T-helper 2 cell treated with Interferon-gamma antibody and Interleukin-4, amounts not matched to agents 5 μg/mL and 100 μg/mL, for 36 hours (primary cell): Measurements from ENCODE around the gene SCML2.
"Not testable (repeated sequence)": the region's sequence is repeated elsewhere in the genome, so short reads cannot be mapped to it uniquely, and the experiment has no call there.

Experiments used
- DNase-seq: peaks from one replicate; pipeline ENCODE4 v3.0.0; 2021; ENCODE audit warnings: low spot score
- H3K27ac Mint-ChIP-seq: one replicate; pipeline ENCODE4 v1.8.0; 2021; ENCODE audit warnings: mild to moderate bottlenecking, mixed read lengths
- H3K27me3 Mint-ChIP-seq: one replicate; pipeline ENCODE4 v1.8.0; 2021; ENCODE audit warnings: low read depth, mixed read lengths
- H3K36me3 Mint-ChIP-seq: one replicate; pipeline ENCODE4 v1.8.0; 2021; ENCODE audit warnings: low read depth, mixed read lengths
- H3K4me1 Mint-ChIP-seq: one replicate; pipeline ENCODE4 v1.8.0; 2021; ENCODE audit warnings: low read depth, mixed read lengths
- H3K4me3 Mint-ChIP-seq: one replicate; pipeline ENCODE4 v1.8.0; 2022; ENCODE audit warnings: mild to moderate bottlenecking, moderate library complexity, mixed read lengths
- H3K9me3 Mint-ChIP-seq: one replicate; pipeline ENCODE4 v1.8.0; 2021; ENCODE audit warnings: mixed read lengths

The SCML2 gene

GRCh38 chrX:18354369-18355223, at the start of gene SCML2:
Gene SCML2, minus strand, starts transcription at chrX:18354688. Its CDS starts 20,617 bp downstream, at chrX:18334071.
- H3K27me3 Mint-ChIP-seq, result peaks cover 37% of the 10 kb centered on the region
- DNase-seq, result peak; percentile 32
- no peaks in the 10 kb centered on the region for H3K9me3 Mint-ChIP-seq
- peak within 1 kb of the TSS; percentile 71 for H3K4me3 Mint-ChIP-seq
- no peak within 1 kb of the TSS for H3K27ac Mint-ChIP-seq
- no peaks in the 10 kb centered on the region for H3K4me1 Mint-ChIP-seq
- H3K36me3 Mint-ChIP-seq, result no peaks in the 10 kb centered on the region

- Mint-ChIP-seq H3K27ac (no peak overlapping the region), H3K27me3 (no peaks in the 10 kb centered on the region), H3K4me1 (no peaks in the 10 kb centered on the region), H3K4me3 (no peak overlapping the region), H3K36me3 (no peaks in the 10 kb centered on the region), H3K9me3 (no peaks in the 10 kb centered on the region)
- no peak for DNase-seq
These were observed 47.3 kb upstream of the SCML2 start for GRCh38 chrX:18401848-18402213.

- Mint-ChIP-seq H3K4me3 (no peak overlapping the region), H3K27ac (no peak overlapping the region), H3K9me3 (no peaks in the 10 kb centered on the region), H3K36me3 (no peaks in the 10 kb centered on the region), H3K4me1 (no peaks in the 10 kb centered on the region), H3K27me3 (no peaks in the 10 kb centered on the region)
- no peak for DNase-seq
These were observed 40.0 kb upstream of the SCML2 start for GRCh38 chrX:18394477-18394876.

GRCh38 chrX:18390941-18391538, 36.6 kb upstream of the SCML2 start:
- no peaks in the 10 kb centered on the region for H3K36me3 Mint-ChIP-seq
- no peaks in the 10 kb centered on the region for H3K27me3 Mint-ChIP-seq
- peak; percentile 6 for DNase-seq
- no peak overlapping the region for H3K27ac Mint-ChIP-seq
- H3K9me3 Mint-ChIP-seq, result no peaks in the 10 kb centered on the region
- H3K4me1 Mint-ChIP-seq, result no peaks in the 10 kb centered on the region
- H3K4me3 Mint-ChIP-seq, result no peak overlapping the region

DNA sequence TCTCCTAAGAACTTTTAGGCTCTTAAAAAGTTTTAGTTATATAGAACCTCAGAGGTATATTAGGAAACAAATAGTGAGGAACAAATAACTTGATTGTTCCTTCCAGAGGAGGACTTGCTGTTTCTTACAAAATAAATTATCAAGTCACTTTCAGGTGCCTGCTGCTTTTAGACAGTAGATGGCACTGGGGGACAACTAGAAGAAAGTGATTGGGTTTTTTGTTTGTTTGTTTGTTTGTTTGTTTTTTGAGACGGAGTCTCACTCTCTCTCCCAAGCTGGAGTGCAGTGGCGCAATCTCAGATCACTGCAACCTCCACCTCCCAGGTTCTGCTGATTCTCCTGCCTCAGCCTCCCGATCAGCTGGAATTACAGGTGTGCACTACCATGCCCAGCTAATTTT, 35.5 kb upstream of the SCML2 start:
- H3K27ac Mint-ChIP-seq, result no peak overlapping the region
- H3K36me3 Mint-ChIP-seq, result no peaks in the 10 kb centered on the region
- no peak overlapping the region for H3K4me3 Mint-ChIP-seq
- no peaks in the 10 kb centered on the region for H3K4me1 Mint-ChIP-seq
- H3K9me3 Mint-ChIP-seq, result no peaks in the 10 kb centered on the region
- H3K27me3 Mint-ChIP-seq, result no peaks in the 10 kb centered on the region
- DNase-seq, result no peak

- peak; percentile 3 for DNase-seq
- H3K4me3 Mint-ChIP-seq, result no peak overlapping the region
- no peak overlapping the region for H3K27ac Mint-ChIP-seq
- H3K4me1 Mint-ChIP-seq, result no peaks in the 10 kb centered on the region
- no peaks in the 10 kb centered on the region for H3K36me3 Mint-ChIP-seq
- no peaks in the 10 kb centered on the region for H3K9me3 Mint-ChIP-seq
- H3K27me3 Mint-ChIP-seq, result no peaks in the 10 kb centered on the region
These were observed 23.3 kb upstream of the SCML2 start for GRCh38 chrX:18377796-18378195.

GRCh38 chrX:18375131-18375805, 20.8 kb upstream of the SCML2 start:
- H3K27me3 Mint-ChIP-seq, H3K4me1 Mint-ChIP-seq, H3K4me3 Mint-ChIP-seq, DNase-seq, H3K27ac Mint-ChIP-seq, H3K36me3 Mint-ChIP-seq, H3K9me3 Mint-ChIP-seq: not testable (repeated sequence)

DNA sequence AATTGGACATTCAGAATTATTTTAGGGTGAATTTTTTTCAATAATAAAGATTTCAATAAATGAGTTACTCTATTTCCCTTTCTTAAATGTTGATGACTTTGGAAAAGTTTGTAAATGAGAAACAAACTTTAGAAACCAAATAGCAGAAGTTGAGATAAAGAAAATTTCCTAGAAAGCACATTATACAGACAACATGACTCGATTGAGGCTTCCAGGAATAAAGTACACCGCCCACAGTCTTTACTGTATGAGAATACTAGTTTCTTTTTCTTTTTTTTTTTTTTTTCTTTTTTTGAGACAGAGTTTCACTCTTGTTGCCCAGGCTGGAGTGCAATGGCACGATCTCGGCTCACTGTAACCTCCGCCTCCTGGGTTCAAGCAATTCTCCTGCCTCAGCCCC, 14.6 kb upstream of the SCML2 start:
- H3K4me3 Mint-ChIP-seq, H3K9me3 Mint-ChIP-seq, H3K4me1 Mint-ChIP-seq, H3K27me3 Mint-ChIP-seq, DNase-seq, H3K36me3 Mint-ChIP-seq, H3K27ac Mint-ChIP-seq: not testable (repeated sequence)

- Mint-ChIP-seq H3K9me3 (no peaks in the 10 kb centered on the region), H3K4me3 (no peak overlapping the region), H3K4me1 (no peaks in the 10 kb centered on the region), H3K27ac (no peak overlapping the region), H3K36me3 (no peaks in the 10 kb centered on the region), H3K27me3 (peaks cover 6% of the 10 kb centered on the region)
- no peak for DNase-seq
These were observed 13.9 kb upstream of the SCML2 start for GRCh38 chrX:18368402-18368801.

GRCh38 chrX:18360867-18361266, 6.4 kb upstream of the SCML2 start:
- no peak overlapping the region for H3K4me3 Mint-ChIP-seq
- H3K27ac Mint-ChIP-seq, result no peak overlapping the region
- peaks cover 14% of the 10 kb centered on the region for H3K27me3 Mint-ChIP-seq
- no peaks in the 10 kb centered on the region for H3K9me3 Mint-ChIP-seq
- H3K36me3 Mint-ChIP-seq, result no peaks in the 10 kb centered on the region
- no peak for DNase-seq
- H3K4me1 Mint-ChIP-seq, result no peaks in the 10 kb centered on the region

DNA sequence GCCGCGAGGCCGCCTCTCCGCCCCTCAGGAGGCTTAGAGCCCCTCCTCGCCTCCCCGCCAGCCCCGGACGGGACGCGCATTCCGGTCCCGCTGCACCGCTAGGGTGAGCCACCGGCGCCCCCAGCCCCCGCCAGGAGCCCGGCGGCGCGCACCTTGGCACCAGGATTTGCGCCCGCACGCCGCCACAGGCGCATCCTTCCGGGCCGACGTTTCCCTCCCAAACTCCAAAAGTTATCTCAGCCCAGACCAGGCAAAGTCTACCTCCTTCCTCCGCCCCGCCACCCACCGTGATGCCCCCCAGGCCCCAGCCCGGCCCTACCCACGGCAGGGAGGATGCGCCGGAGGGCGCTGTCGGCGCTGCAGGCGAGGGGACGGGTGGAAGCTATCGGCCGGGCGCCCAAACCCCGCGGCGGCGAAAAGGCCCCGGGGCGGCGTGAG, 538 bp downstream of the SCML2 start:
- H3K9me3 Mint-ChIP-seq, result no peaks in the 10 kb centered on the region
- H3K27ac Mint-ChIP-seq, result no peak overlapping the region
- H3K27me3 Mint-ChIP-seq, result peaks cover 37% of the 10 kb centered on the region
- no peaks in the 10 kb centered on the region for H3K36me3 Mint-ChIP-seq
- peak overlapping the region; percentile 70 for H3K4me3 Mint-ChIP-seq
- H3K4me1 Mint-ChIP-seq, result no peaks in the 10 kb centered on the region
- DNase-seq, result peak; percentile 3

DNA sequence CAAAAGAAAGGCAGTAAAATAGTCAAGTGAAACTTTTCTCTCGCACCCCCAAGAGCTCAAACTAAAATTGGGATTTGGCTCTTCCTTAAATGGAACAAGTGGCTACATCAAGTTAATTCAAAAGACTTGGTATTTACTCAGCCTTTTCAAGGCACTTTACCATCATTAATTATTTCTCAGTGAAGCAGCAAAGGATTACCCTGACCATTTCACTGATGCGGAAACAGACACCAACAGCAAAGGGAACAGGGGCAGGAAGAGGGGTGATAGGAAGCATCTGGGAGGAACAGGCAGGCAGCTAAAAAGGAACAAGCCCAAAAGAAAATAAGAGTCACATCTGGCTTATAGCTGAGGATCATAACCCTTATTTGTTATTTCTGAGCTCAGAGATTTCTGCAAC, 2.7 kb downstream of the SCML2 start:
- Mint-ChIP-seq H3K36me3 (no peaks in the 10 kb centered on the region), H3K4me1 (no peaks in the 10 kb centered on the region), H3K27ac (no peak overlapping the region), H3K9me3 (no peaks in the 10 kb centered on the region), H3K4me3 (no peak overlapping the region), H3K27me3 (peaks cover 31% of the 10 kb centered on the region)
- DNase-seq, result no peak

DNA sequence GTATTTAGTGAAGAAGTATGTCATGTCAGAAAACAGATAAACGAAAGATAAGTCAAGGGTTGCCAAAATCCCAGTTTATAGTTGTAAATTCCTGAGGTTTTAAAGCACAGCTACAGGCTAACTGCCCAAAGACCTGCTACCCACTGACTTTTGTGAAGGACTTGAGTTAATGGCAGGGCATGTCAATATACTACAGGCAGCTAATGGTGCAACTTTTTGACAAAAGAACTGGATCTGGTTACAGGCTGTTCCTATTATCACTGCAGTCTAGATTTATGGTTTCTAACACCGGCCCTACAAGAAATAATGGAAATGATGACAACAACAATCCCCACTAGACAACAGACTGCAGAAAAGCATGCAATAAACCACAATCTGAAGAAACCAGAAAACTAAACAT, 6.4 kb downstream of the SCML2 start:
- DNase-seq, result no peak
- no peaks in the 10 kb centered on the region for H3K9me3 Mint-ChIP-seq
- no peaks in the 10 kb centered on the region for H3K4me1 Mint-ChIP-seq
- H3K4me3 Mint-ChIP-seq, result no peak overlapping the region
- H3K27me3 Mint-ChIP-seq, result peaks cover 15% of the 10 kb centered on the region
- H3K27ac Mint-ChIP-seq, result no peak overlapping the region
- no peaks in the 10 kb centered on the region for H3K36me3 Mint-ChIP-seq

- no peaks in the 10 kb centered on the region for H3K9me3 Mint-ChIP-seq
- H3K27ac Mint-ChIP-seq, result no peak overlapping the region
- H3K4me3 Mint-ChIP-seq, result no peak overlapping the region
These were observed 45.1 kb downstream of the SCML2 start for GRCh38 chrX:18309401-18309800.

More at GRCh38 chrX:18309401-18309800, 45.1 kb downstream of the SCML2 start:
- no peaks in the 10 kb centered on the region for H3K36me3 Mint-ChIP-seq
- no peaks in the 10 kb centered on the region for H3K27me3 Mint-ChIP-seq
- peaks cover 1% of the 10 kb centered on the region for H3K4me1 Mint-ChIP-seq
- no peak for DNase-seq
